Liver (tissue), 9 donors: ENCODE results near the gene BEST2. TPM values are rescaled to one million over a fixed set of nuclear protein-coding genes. Genes with fewer than 3 reads are reported as not detected.

ENCODE experiments used
- DNase-seq: peaks from one replicate; pipeline ENCODE4 v3.0.0-alpha.2; 2017; ENCODE audit warnings: low spot score
- H3K27ac ChIP-seq, 2 donors: one replicate each; pipeline ENCODE4 v1.7.0; 2013; ENCODE audit warnings: inconsistent platforms in 2 of 2, low read length in 2 of 2, control low read depth in 1 of 2, low read depth in 1 of 2, mild to moderate bottlenecking in 1 of 2
- H3K27me3 ChIP-seq, 4 donors: one replicate each; pipeline versions ENCODE4 v1.6.1 to v1.7.0; 2013; ENCODE audit warnings: low read length in 3 of 4, inconsistent platforms in 1 of 4, mild to moderate bottlenecking in 1 of 4, moderate library complexity in 1 of 4; ENCODE audit not compliant: control insufficient read depth in 4 of 4, insufficient read depth in 4 of 4
- H3K36me3 ChIP-seq, 4 donors: one replicate each; pipeline versions ENCODE4 v1.6.1 to v1.7.0; 2013; ENCODE audit warnings: low read length in 3 of 4, mild to moderate bottlenecking in 3 of 4, low read depth in 1 of 4, moderate library complexity in 1 of 4; ENCODE audit not compliant: control insufficient read depth in 4 of 4, insufficient read depth in 3 of 4
- H3K4me1 ChIP-seq, 4 donors: one replicate each; pipeline versions ENCODE4 v1.6.1 to v1.7.0; 2013; ENCODE audit warnings: low read length in 3 of 4, mild to moderate bottlenecking in 3 of 4, moderate library complexity in 1 of 4; ENCODE audit not compliant: control insufficient read depth in 4 of 4, insufficient read depth in 4 of 4
- H3K4me3 ChIP-seq, 3 donors: one replicate each; pipeline versions ENCODE4 v1.6.1 to v1.7.0; 2013; ENCODE audit warnings: low read length in 3 of 3, control low read depth in 1 of 3, low read depth in 1 of 3, mild to moderate bottlenecking in 1 of 3
- H3K9ac ChIP-seq, 2 donors: one replicate each; pipeline ENCODE4 v1.7.0; 2013; ENCODE audit warnings: low read length in 2 of 2, mild to moderate bottlenecking in 2 of 2, moderate library complexity in 2 of 2, control low read depth in 1 of 2, low read depth in 1 of 2
- H3K9me3 ChIP-seq, 4 donors: one replicate each; pipeline versions ENCODE4 v1.6.1 to v1.7.0; 2013; ENCODE audit warnings: low read length in 3 of 4; ENCODE audit not compliant: control insufficient read depth in 4 of 4
- FOXA2 ChIP-seq: IDR thresholded peaks from 2 replicates; pipeline ENCODE4 v1.6.1; 2016; ENCODE audit warnings: antibody characterized with exemption
- GABPA ChIP-seq, 2 donors: IDR thresholded peaks in 1 of 2; conservative IDR thresholded peaks in 1 of 2; 2 replicates each; pipeline ENCODE4 v1.6.1; 2016; ENCODE audit warnings: antibody characterized with exemption in 2 of 2, mild to moderate bottlenecking in 1 of 2, moderate library complexity in 1 of 2
- HNF4A ChIP-seq, 2 donors: conservative IDR thresholded peaks; 2 replicates each; pipeline ENCODE4 v1.6.1; 2016; ENCODE audit warnings: antibody characterized with exemption in 2 of 2, mild to moderate bottlenecking in 2 of 2
- JUND ChIP-seq, 2 donors: IDR thresholded peaks; 2 replicates each; pipeline ENCODE4 v1.6.1; 2016; ENCODE audit warnings: antibody characterized with exemption in 2 of 2
- NR2F2 ChIP-seq: IDR thresholded peaks from 2 replicates; pipeline ENCODE4 v1.6.1; 2016; ENCODE audit warnings: antibody characterized with exemption
- RXRA ChIP-seq, 2 donors: IDR thresholded peaks; 2 replicates each; pipeline ENCODE4 v1.6.1; 2017 to 2018; ENCODE audit warnings: antibody characterized with exemption in 2 of 2, mild to moderate bottlenecking in 1 of 2
- TAF1 ChIP-seq: conservative IDR thresholded peaks from 2 replicates; pipeline ENCODE4 v1.6.1; 2016; ENCODE audit warnings: antibody characterized with exemption, mild to moderate bottlenecking
- WGBS: extraction: QIAGEN DNeasy Blood & Tissue Kit; methylation state at CpG from one replicate; pipeline ENCODE4 v1.1.7; 2013; 5-methylcytosine and 5-hydroxymethylcytosine counted together
- polyA plus RNA-seq, 2 donors: library from polyadenylated mRNA; stranded (reverse) in 1 of 2; unstranded in 1 of 2; fragments of 200-250 nt in 1 of 2; fragments of >200 nt in 1 of 2; fragmentation: Nextera tagmentation in 1 of 2; extraction: Ambion mirVana in 1 of 2; gene quantifications; one replicate each; pipeline versions ENCODE4 v1.2.1 to v1.2.3, GENCODE V29; 2013 to 2015
- total RNA-seq, 2 donors: library from RNA; depleted of rRNA; stranded (reverse); fragments of >200 nt; gene quantifications; one replicate each; pipeline ENCODE4 v1.2.3, GENCODE V29; 2014
- TF ChIP-seq, protein P1 (sequence below): IDR thresholded peaks from 2 replicates; pipeline ENCODE4 v1.6.1; 2016; ENCODE audit warnings: antibody characterized with exemption
- TF ChIP-seq, protein P2 (sequence below): IDR thresholded peaks from 2 replicates; pipeline ENCODE4 v1.6.1; 2016; ENCODE audit warnings: antibody characterized with exemption
- TF ChIP-seq, protein P3 (sequence below): IDR thresholded peaks from 2 replicates; pipeline ENCODE4 v1.6.1; 2016; ENCODE audit warnings: antibody characterized with exemption
- TF ChIP-seq, protein P4 (sequence below): IDR thresholded peaks from 2 replicates; pipeline ENCODE4 v1.6.1; 2016; ENCODE audit warnings: antibody characterized with exemption, mild to moderate bottlenecking
- donor health status: healthy.
- donor health status: healthy.
- donor health status: healthy.
- donor health status: healthy.
- donor health status: healthy.

The BEST2 gene
- total and polyA plus RNA-seq, 4 donors, result not detected

DNA sequence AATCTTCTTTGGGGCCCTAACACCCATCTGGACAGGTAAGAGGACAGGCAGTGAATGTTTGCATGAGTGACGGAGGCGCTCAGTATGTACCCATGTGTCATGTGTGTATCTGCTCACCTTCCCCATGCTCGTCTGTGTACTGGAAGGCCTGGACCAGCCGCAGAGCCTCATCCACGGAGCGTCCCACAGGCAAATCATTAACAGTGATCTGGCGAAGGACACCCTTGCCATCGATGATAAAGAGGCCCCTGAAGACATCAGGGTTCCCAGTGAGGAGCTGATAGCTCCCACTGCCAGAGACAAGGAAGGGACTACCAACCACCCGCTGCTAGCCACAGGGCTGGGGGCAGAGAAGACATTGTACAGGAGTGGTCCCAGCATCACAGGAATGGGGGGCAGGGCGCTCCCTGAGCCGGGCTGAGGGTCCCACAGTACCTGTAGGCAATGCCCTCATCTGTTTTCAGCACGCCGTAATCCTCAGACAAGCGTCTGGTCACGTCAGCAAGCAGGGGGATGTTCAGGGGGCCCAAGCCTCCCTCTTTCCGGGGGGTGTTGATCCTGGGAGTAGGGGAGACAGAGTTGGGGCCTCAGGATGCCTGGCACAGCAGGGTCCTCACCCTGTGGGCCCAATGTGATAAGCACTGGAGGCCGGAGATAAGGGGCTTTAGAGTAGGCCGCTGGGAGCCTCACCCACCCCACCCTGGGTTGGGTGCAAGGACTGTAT lies 48.3 kb downstream of the BEST2 start (continued):
- no peak for TF ChIP-seq JUND (IDR thresholded peaks at IDR 0.05)
- TF ChIP-seq GABPA (IDR thresholded peaks at IDR 0.05 in 1 of 2, conservative IDR thresholded peaks at IDR 0.05 in 1 of 2), result no peak
- TF ChIP-seq TAF1, result no peak
- no peak for TF ChIP-seq NR2F2
- TF ChIP-seq RXRA (IDR thresholded peaks at IDR 0.05), result no peak
- TF ChIP-seq, protein P1, sequence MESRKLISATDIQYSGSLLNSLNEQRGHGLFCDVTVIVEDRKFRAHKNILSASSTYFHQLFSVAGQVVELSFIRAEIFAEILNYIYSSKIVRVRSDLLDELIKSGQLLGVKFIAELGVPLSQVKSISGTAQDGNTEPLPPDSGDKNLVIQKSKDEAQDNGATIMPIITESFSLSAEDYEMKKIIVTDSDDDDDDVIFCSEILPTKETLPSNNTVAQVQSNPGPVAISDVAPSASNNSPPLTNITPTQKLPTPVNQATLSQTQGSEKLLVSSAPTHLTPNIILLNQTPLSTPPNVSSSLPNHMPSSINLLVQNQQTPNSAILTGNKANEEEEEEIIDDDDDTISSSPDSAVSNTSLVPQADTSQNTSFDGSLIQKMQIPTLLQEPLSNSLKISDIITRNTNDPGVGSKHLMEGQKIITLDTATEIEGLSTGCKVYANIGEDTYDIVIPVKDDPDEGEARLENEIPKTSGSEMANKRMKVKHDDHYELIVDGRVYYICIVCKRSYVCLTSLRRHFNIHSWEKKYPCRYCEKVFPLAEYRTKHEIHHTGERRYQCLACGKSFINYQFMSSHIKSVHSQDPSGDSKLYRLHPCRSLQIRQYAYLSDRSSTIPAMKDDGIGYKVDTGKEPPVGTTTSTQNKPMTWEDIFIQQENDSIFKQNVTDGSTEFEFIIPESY, result no peak
- TF ChIP-seq HNF4A (conservative IDR thresholded peaks at IDR 0.05), result no peak
- TF ChIP-seq, protein P2, sequence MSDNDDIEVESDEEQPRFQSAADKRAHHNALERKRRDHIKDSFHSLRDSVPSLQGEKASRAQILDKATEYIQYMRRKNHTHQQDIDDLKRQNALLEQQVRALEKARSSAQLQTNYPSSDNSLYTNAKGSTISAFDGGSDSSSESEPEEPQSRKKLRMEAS, result no peak

DNA sequence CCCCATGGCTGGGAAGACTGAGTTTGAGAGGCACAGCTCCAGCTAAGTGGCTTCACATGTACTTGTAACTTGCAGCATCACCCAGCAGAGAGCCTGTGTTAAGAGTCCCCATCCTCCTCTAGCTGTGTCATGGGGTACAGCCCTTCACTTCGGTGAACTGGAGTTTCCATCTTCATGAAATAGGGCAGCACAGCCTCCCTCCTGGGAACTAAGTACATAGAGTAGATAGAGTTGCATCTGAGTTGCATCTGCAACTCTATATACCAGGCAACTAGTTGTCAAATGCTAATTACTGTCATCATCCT lies 48.8 kb downstream of the BEST2 start:
- no peak overlapping the region for H3K9ac ChIP-seq
- no peaks in the 10 kb centered on the region for H3K27me3 ChIP-seq
- DNase-seq, result no peak
- H3K4me3 ChIP-seq, result peak overlapping the region in 2 of 3 donors; percentile 59 to 78
- H3K9me3 ChIP-seq, result no peaks in the 10 kb centered on the region
- no peak overlapping the region for H3K27ac ChIP-seq
- peaks cover 0 to 33% (median 21%) of the 10 kb centered on the region in 4 donors for H3K4me1 ChIP-seq
- H3K36me3 ChIP-seq, result peaks cover 0 to 6% (median 1%) of the 10 kb centered on the region in 4 donors
- TF ChIP-seq RXRA (IDR thresholded peaks at IDR 0.05) (no peak), NR2F2 (no peak), FOXA2 (no peak)
- TF ChIP-seq, protein P3, sequence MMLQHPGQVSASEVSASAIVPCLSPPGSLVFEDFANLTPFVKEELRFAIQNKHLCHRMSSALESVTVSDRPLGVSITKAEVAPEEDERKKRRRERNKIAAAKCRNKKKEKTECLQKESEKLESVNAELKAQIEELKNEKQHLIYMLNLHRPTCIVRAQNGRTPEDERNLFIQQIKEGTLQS, result no peak
- TF ChIP-seq, protein P4, sequence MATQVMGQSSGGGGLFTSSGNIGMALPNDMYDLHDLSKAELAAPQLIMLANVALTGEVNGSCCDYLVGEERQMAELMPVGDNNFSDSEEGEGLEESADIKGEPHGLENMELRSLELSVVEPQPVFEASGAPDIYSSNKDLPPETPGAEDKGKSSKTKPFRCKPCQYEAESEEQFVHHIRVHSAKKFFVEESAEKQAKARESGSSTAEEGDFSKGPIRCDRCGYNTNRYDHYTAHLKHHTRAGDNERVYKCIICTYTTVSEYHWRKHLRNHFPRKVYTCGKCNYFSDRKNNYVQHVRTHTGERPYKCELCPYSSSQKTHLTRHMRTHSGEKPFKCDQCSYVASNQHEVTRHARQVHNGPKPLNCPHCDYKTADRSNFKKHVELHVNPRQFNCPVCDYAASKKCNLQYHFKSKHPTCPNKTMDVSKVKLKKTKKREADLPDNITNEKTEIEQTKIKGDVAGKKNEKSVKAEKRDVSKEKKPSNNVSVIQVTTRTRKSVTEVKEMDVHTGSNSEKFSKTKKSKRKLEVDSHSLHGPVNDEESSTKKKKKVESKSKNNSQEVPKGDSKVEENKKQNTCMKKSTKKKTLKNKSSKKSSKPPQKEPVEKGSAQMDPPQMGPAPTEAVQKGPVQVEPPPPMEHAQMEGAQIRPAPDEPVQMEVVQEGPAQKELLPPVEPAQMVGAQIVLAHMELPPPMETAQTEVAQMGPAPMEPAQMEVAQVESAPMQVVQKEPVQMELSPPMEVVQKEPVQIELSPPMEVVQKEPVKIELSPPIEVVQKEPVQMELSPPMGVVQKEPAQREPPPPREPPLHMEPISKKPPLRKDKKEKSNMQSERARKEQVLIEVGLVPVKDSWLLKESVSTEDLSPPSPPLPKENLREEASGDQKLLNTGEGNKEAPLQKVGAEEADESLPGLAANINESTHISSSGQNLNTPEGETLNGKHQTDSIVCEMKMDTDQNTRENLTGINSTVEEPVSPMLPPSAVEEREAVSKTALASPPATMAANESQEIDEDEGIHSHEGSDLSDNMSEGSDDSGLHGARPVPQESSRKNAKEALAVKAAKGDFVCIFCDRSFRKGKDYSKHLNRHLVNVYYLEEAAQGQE, result no peak
- WGBS, result 92% methylated on average over 1 of the region's 1 CpG

DNA sequence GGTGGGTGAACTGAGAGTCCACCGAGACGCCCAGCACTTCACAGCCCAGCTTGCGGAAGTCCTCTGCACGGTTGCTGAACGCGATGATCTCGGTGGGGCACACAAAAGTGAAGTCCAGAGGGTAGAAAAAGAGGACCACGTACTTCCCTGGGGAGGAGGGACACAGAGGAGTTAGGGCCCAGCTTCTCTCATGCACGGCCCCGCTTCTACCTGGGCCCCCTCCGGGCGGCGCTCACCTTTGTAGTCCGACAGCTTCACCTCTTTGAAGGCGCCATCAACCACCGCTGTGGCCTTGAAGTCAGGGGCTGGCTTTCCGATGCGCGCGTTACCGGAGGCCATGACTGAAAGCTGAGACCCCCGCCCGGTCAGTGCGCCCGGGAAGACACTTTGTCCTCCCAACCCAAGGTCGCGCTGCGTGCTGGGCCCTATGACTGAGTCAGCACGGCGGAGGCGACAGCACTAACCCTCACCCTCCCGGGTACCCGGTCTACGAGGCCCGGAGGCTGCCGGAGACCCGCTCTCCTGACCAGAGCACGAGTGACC lies 49.4 kb downstream of the BEST2 start:
- H3K4me3 ChIP-seq, result peak overlapping the region; percentile 55 to 78 (median 59)
- no peaks in the 10 kb centered on the region for H3K27me3 ChIP-seq
- H3K36me3 ChIP-seq, result peaks cover 0 to 6% (median 1%) of the 10 kb centered on the region in 4 donors
- peak; percentile 55 for DNase-seq
- H3K9me3 ChIP-seq, result no peaks in the 10 kb centered on the region
- H3K27ac ChIP-seq, result peak overlapping the region; percentile 57 to 62
- 8% methylated on average over 38 of the region's 38 CpGs for WGBS
- peak overlapping the region; percentile 34 to 73 for H3K9ac ChIP-seq
- peaks cover 0 to 30% (median 20%) of the 10 kb centered on the region in 4 donors for H3K4me1 ChIP-seq
- TF ChIP-seq, protein P3, result no peak
